Bronchial epithelial cell (primary cell): ENCODE measurements around the gene PTPRT. TPM values are rescaled to one million over a fixed set of nuclear protein-coding genes. Genes with fewer than 3 reads are reported as not detected.

ENCODE experiments used
- DNase-seq: peaks from one replicate; pipeline ENCODE4 v3.0.0-alpha.2; 2010; ENCODE audit warnings: low read depth
- FAIRE-seq: peaks from 2 replicates; lab custom pipeline; 2011; peaks lifted over from hg19 to GRCh38; lab: Jason Lieb, UNC
- H3K27me3 ChIP-seq: 2 replicates; pipeline ENCODE4 v1.5.1; 2011; ENCODE audit warnings: low read length; ENCODE audit not compliant: control insufficient read depth, insufficient read depth
- H3K36me3 ChIP-seq: 2 replicates; pipeline ENCODE4 v1.5.1; 2011; ENCODE audit warnings: low read length; ENCODE audit not compliant: control insufficient read depth, insufficient read depth
- H3K4me3 ChIP-seq: 2 replicates; pipeline ENCODE4 v1.5.1; 2011; ENCODE audit warnings: mild to moderate bottlenecking, low read depth, low read length, control low read depth
- CTCF ChIP-seq: IDR thresholded peaks from 2 replicates; pipeline ENCODE4 v1.5.1; 2011; ENCODE audit warnings: mild to moderate bottlenecking, moderate library complexity, low read length, control low read depth, inconsistent platforms; ENCODE audit not compliant: insufficient read depth, severe bottlenecking
- total RNA-seq: library from RNA; depleted of rRNA; stranded (reverse); fragments of >200 nt; gene quantifications from 2 replicates; pipeline ENCODE4 v1.2.1, GENCODE V29; 2014

Gene PTPRT
- total RNA-seq, 1 donor from 2014 or later, result not detected

GRCh38 chr20:42587427-42587826, 602.3 kb downstream of the PTPRT start:
- DNase-seq (no peak), FAIRE-seq (no peak)
- TF ChIP-seq CTCF, result no peak
- Histone ChIP-seq H3K4me3 (no peak overlapping the region), H3K27me3 (no peaks in the 10 kb centered on the region), H3K36me3 (no peaks in the 10 kb centered on the region)

- Histone ChIP-seq H3K27me3 (no peaks in the 10 kb centered on the region), H3K36me3 (no peaks in the 10 kb centered on the region), H3K4me3 (no peak overlapping the region)
- FAIRE-seq (no peak), DNase-seq (no peak)
- no peak for TF ChIP-seq CTCF
These were observed 608.4 kb downstream of the PTPRT start for GRCh38 chr20:42581311-42581710.

GRCh38 chr20:42576167-42576566, 613.5 kb downstream of the PTPRT start:
- FAIRE-seq, result peak; percentile 18
- TF ChIP-seq CTCF, result no peak
- Histone ChIP-seq H3K36me3 (no peaks in the 10 kb centered on the region), H3K27me3 (no peaks in the 10 kb centered on the region), H3K4me3 (no peak overlapping the region)
- no peak for DNase-seq

- H3K36me3 ChIP-seq, result no peaks in the 10 kb centered on the region
- no peak for FAIRE-seq
- DNase-seq, result no peak
- H3K27me3 ChIP-seq, result no peaks in the 10 kb centered on the region
- no peak overlapping the region for H3K4me3 ChIP-seq
- TF ChIP-seq CTCF, result no peak
These were observed 617.2 kb downstream of the PTPRT start for GRCh38 chr20:42572320-42573016.

GRCh38 chr20:42567409-42567808, 622.3 kb downstream of the PTPRT start:
- peak; percentile 32 for DNase-seq
- Histone ChIP-seq H3K36me3 (no peaks in the 10 kb centered on the region), H3K4me3 (no peak overlapping the region), H3K27me3 (no peaks in the 10 kb centered on the region)
- no peak for FAIRE-seq
- no peak for TF ChIP-seq CTCF
